Kidney epithelial cell (primary cell): ENCODE measurements around the gene CEP128. TPM values are rescaled to one million over a fixed set of nuclear protein-coding genes. Genes with fewer than 3 reads are reported as not detected.

ENCODE experiments used
- DNase-seq: peaks from one replicate; pipeline ENCODE4 v3.0.0-alpha.2; 2010; ENCODE audit warnings: low read depth
- H3K27me3 ChIP-seq: 2 replicates; pipeline ENCODE4 v1.6.0; 2011; ENCODE audit warnings: low read length; ENCODE audit not compliant: control insufficient read depth, insufficient read depth
- H3K36me3 ChIP-seq: 2 replicates; pipeline ENCODE4 v1.5.1; 2011; ENCODE audit warnings: low read length; ENCODE audit not compliant: control insufficient read depth, insufficient read depth
- H3K4me3 ChIP-seq: 2 replicates; pipeline ENCODE4 v1.5.1; 2011; ENCODE audit warnings: low read depth, mild to moderate bottlenecking, control low read depth, low read length
- total RNA-seq: library from RNA; depleted of rRNA; stranded (reverse); fragments of >200 nt; gene quantifications from 2 replicates; pipeline ENCODE4 v1.2.3, GENCODE V29; 2015
- TF ChIP-seq, protein P1 (sequence below): IDR thresholded peaks from 2 replicates; pipeline ENCODE4 v1.5.1; 2011; ENCODE audit warnings: mild to moderate bottlenecking, moderate library complexity, low read length, control low read depth, inconsistent platforms; ENCODE audit not compliant: insufficient read depth, poor library complexity, severe bottlenecking

CEP128 gene
- total RNA-seq, 1 donor from 2014 or later, result 1.7 TPM

DNA sequence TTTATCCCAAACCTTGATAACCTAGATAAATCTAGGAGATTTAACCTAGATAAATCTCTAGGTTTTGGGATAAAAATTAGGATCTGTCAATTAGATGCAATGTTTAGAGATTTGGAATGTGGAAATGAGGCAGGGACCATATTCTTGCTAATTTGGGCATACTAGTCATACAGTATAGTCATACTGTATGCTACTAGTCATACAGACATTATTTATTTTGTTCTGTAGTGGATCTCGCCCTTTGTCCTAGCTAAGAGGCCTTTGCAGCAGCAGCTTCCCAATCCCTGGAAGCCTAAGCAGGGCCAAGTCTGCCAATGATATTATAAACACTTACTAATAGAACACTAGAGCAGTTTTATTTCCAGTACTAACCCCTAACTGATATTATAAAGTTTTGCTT is 136.4 kb downstream of the CEP128 start:
- H3K4me3 ChIP-seq, result no peak overlapping the region
- H3K36me3 ChIP-seq, result no peaks in the 10 kb centered on the region
- TF ChIP-seq, protein P1, sequence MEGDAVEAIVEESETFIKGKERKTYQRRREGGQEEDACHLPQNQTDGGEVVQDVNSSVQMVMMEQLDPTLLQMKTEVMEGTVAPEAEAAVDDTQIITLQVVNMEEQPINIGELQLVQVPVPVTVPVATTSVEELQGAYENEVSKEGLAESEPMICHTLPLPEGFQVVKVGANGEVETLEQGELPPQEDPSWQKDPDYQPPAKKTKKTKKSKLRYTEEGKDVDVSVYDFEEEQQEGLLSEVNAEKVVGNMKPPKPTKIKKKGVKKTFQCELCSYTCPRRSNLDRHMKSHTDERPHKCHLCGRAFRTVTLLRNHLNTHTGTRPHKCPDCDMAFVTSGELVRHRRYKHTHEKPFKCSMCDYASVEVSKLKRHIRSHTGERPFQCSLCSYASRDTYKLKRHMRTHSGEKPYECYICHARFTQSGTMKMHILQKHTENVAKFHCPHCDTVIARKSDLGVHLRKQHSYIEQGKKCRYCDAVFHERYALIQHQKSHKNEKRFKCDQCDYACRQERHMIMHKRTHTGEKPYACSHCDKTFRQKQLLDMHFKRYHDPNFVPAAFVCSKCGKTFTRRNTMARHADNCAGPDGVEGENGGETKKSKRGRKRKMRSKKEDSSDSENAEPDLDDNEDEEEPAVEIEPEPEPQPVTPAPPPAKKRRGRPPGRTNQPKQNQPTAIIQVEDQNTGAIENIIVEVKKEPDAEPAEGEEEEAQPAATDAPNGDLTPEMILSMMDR, result no peak
- no peaks in the 10 kb centered on the region for H3K27me3 ChIP-seq
- DNase-seq, result no peak

GRCh38 chr14:80798878-80799277 is 142.7 kb downstream of the CEP128 start:
- no peaks in the 10 kb centered on the region for H3K27me3 ChIP-seq
- no peak for DNase-seq
- TF ChIP-seq, protein P1, result no peak
- H3K36me3 ChIP-seq, result no peaks in the 10 kb centered on the region
- no peak overlapping the region for H3K4me3 ChIP-seq

DNA sequence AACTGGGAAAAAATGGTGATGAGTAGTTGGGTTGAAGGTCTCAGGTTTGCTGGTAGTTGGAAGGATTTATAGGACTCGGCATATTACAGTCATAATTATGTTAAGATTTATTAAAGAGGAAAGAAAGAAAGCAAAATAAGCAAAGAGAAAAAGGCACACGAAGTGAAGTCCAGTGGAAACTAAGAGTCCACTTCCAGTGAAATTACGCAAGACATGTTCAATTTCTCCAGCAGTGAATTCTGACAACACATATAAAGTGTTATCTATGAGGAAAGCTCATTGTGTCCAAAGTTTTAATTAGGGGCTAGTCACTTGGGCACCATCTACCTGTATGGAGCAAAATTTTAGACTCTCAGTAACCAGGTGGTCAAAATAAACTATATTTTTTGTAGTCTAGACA is 143.3 kb downstream of the CEP128 start:
- TF ChIP-seq, protein P1, result no peak
- DNase-seq, result no peak
- no peaks in the 10 kb centered on the region for H3K36me3 ChIP-seq
- no peaks in the 10 kb centered on the region for H3K27me3 ChIP-seq
- no peak overlapping the region for H3K4me3 ChIP-seq

DNA sequence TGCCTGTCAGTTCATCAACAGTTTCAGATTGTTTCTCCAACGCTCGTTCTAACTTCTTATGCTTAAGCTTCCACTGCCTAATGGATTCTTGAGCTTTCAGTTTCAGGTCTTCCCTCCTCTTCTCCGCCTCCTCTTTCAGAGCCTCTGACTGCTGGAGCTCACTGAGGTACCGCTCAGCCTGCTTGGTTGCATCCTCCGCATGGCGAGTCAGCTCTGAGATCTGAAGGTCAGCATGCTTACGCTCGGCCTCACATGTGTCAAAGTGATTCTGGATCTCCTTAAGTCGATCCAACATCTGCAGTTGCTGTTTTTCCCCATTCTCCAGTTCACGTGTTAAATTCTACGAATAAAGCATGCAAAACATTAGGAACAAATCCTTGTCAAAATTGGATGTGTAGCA is 148.8 kb downstream of the CEP128 start:
- no peak for DNase-seq
- TF ChIP-seq, protein P1, result no peak
- H3K4me3 ChIP-seq, result no peak overlapping the region
- H3K27me3 ChIP-seq, result no peaks in the 10 kb centered on the region
- no peaks in the 10 kb centered on the region for H3K36me3 ChIP-seq

DNA sequence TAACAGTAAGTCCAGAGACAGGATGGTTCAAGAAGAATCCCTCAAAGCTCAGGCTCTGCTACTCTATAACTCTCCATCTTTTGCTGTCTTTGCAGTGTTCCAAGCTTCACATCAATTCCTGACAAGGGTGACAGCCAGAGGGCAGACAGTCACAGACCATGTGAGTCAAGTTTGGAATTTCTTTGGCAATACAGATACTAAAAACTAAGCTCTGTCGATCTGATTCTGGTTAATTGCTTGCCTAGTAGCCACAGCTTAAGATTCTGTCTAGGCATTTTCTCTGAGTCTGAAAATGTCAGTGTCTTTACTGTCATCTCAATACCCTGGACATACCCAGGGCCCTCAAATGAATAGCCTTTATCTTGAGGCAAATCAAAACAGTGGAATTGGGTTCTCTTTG is 153.7 kb downstream of the CEP128 start:
- TF ChIP-seq, protein P1, result no peak
- no peaks in the 10 kb centered on the region for H3K36me3 ChIP-seq
- DNase-seq, result no peak
- no peak overlapping the region for H3K4me3 ChIP-seq
- H3K27me3 ChIP-seq, result no peaks in the 10 kb centered on the region

- no peak overlapping the region for H3K4me3 ChIP-seq
- DNase-seq, result no peak
- H3K36me3 ChIP-seq, result no peaks in the 10 kb centered on the region
- no peaks in the 10 kb centered on the region for H3K27me3 ChIP-seq
- TF ChIP-seq, protein P1, result no peak
Observed at GRCh38 chr14:80784820-80785219, 156.7 kb downstream of the CEP128 start.
